T-helper 1 cell treated with Interleukin-12 subunit alpha and Interleukin-12 subunit beta and Interleukin-4 antibody, amounts not matched to agents 30 ng/mL and 1 ng/mL, for 36 hours (primary cell): ENCODE data around the gene NADK2. TPM values are rescaled to one million over a fixed set of nuclear protein-coding genes. Genes with fewer than 3 reads are reported as not detected.

ENCODE experiments used
- intact Hi-C: fragments of 100-400 bp; cut with micrococcal nuclease; formaldehyde crosslinking; loops from one replicate; pipeline ENCODE4 v1.15.1; 2024
- total RNA-seq: library from RNA; stranded (reverse); gene quantifications from 2 replicates; pipeline ENCODE4 v1.2.3, GENCODE V29; 2022

Gene NADK2
- total RNA-seq, 1 donor from 2014 or later = 12.1 TPM

GRCh38 chr5:36170832-36171424 lies 70.8 kb downstream of the NADK2 start:
- intact Hi-C loops = no loop called here

GRCh38 chr5:36168737-36169136 lies 73.0 kb downstream of the NADK2 start:
- intact Hi-C loops = no loop called here

- intact Hi-C loops = no loop called here
Observed at GRCh38 chr5:36164461-36164860, 77.3 kb downstream of the NADK2 start.

GRCh38 chr5:36162810-36163486 lies 78.8 kb downstream of the NADK2 start:
- intact Hi-C loops = no loop called here

DNA sequence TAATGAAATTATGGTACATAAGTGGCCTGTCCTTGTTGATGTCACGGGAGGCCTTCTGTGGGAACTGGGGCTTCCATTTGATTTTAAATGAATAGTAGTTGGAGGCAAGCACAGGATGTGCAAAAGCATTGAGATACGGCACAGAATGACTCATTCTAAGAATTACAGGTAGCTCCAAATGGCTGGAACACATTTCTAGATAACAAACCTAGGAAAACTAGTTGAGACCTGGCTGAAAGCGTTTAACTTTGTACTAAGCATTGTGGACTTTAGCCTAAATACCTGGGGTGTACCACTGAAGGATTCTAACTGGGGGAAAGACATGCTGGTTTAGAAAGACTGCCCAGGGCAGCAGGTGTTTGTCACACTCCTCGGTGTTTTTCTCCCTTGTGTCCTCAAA lies 80.4 kb downstream of the NADK2 start:
- intact Hi-C loops = no loop called here

DNA sequence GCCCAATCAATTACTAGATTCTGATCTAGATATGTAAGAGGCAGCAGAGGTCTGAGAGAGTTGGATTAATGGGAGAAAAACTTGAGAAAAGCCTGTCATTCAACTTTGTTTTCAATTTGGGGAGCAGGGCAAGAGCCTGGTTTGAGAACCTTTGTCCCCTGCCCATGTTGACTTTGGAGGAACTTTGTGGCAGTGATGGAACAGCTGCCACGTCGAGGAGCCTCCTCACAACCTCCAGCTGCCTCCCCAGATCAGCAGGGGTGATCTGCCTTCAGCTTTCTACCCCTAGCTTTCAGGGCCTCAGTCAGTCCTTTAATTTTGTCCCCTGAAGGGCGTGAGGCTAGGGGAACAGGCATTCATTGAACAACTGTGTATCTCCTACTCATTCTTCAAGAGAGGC lies 81.1 kb downstream of the NADK2 start:
- intact Hi-C loops = no loop called here

- intact Hi-C loops = no loop called here
Observed at GRCh38 chr5:36158144-36158543, 83.6 kb downstream of the NADK2 start.

GRCh38 chr5:36156619-36157018 lies 85.1 kb downstream of the NADK2 start:
- intact Hi-C loops = no loop called here

DNA sequence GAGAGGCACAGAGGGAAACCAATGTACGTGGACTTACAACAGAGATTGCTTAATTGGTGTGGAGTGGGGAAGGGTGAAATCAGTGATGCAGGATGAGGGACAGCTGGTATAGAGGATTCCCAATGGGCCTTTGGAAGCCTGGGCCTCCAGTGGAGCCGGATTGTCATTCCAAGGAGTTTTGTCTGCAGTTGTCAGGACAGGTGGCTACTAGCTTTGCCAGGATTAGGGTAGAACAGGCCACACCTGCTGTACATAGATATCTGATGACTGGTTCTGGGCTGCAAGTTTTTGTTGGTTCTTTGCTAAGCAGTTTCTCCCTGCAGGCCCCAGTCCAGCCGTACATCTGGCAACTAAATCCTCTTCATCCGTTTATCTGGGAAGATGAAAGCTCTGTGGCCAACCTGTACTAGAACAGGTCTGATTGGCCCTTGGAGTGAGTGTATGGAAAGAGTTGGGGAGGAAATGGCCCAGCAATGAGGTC lies 85.6 kb downstream of the NADK2 start:
- intact Hi-C loops = no loop called here

- intact Hi-C loops = no loop called here
Observed at GRCh38 chr5:36155291-36155690, 86.4 kb downstream of the NADK2 start.

DNA sequence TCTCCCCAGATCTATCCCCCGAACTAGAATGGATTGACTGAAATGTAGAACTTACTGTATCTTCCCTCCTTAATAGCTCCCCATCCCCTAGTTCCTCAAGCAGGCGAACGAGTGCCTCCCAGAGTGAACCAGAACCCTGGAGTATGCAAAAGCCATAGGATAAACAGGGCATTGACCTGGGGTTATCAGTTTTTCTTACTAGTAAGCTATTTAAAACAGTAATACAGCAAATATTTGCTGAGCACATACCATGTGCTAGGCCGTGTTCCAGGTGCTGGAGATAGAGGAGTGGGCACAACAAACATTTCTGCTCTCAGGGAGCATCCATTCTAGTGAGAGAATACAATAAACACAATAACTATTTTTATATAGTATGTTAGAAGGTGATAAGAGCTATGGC lies 88.0 kb downstream of the NADK2 start:
- intact Hi-C loops = loop anchor here (5.0 kb wide), 4 partner anchors 296 to 1569 kb away; partner anchors contain the start of gene IL7R

GRCh38 chr5:36153298-36153677 lies 88.4 kb downstream of the NADK2 start:
- intact Hi-C loops = loop anchor here (5.0 kb wide), 4 partner anchors 296 to 1569 kb away; partner anchors contain the start of gene IL7R

- intact Hi-C loops = loop anchor here (1.0 to 5.0 kb wide), 11 partner anchors 48 to 1570 kb away; partner anchors contain the start of genes BRIX1, DNAJC21, IL7R and RAD1
Observed at GRCh38 chr5:36152324-36153297, 89.1 kb downstream of the NADK2 start.

- intact Hi-C loops = loop anchor here (1.0 to 5.0 kb wide), 16 partner anchors 49 to 1571 kb away; partner anchors contain the start of genes BRIX1, DNAJC21, IL7R and NIPBL
Observed at GRCh38 chr5:36151434-36152323, 90.0 kb downstream of the NADK2 start, which contains the start of the genes LMBRD2 and SKP2. LMBRD2 (minus strand) TSS chr5:36151887; CDS start chr5:36143349, 8,538 bp downstream. SKP2 (plus strand) TSS chr5:36152111; CDS start chr5:36152263, 152 bp downstream.

DNA sequence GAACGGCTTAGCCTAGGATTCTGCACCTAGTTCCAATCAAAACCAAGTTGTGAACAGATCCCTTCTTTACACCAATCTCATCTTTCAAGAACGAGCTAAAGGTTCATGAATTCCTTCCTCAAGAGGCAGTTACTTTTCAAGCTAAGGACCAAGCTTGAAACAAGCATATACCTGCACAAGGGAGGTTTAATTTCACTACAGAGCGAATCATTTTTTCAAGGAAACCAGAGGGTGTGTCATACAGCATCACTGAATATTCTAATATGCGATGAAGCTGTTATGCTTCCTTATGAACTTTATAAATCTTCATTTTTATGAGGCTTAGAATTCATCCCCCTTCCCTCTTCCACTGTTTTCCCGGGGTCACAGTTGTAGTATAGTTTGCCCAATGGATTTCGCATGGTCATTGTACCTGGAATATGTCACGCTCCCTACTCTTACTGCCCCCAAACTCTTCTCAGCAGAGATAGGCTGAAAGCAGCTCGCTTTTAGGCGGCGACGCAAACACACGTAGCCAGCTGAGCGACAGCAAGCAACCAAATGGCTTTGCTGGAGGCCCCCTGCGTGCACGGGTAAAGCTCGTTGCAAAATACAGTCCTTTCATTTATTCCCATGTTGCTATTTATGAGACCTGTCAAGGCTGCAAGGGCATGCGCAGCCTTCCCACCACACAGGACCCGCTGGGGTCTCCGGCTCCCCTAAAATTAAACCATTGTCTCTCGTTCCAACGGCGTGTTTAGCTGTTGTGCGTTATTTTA lies 90.9 kb downstream of the NADK2 start:
- intact Hi-C loops = loop anchor here (1.0 to 5.0 kb wide), 9 partner anchors 72 to 1571 kb away; partner anchors contain the start of genes IL7R, NIPBL, NUP155 and SPEF2

- intact Hi-C loops = no loop called here
Observed at GRCh38 chr5:36147681-36148080, 94.0 kb downstream of the NADK2 start.

DNA sequence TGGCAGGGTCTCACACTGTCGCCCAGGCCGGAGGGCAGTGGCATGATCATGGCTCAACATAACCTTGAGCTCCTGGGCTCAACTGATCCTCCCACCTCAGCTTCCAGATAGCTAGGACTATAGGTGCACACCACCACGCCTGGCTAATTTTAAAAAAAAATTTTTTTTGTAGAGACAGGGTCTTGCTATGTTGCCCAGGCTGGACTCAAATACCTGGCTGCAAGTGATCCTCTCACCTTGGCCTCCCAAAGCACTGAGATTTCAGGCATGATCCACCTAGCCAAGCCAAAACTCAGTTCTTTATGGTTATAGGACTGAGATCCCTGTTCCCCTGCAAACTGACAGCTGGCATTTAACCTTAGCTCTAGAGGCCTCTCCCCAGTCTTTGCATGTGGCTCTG lies 95.3 kb downstream of the NADK2 start:
- intact Hi-C loops = no loop called here

- intact Hi-C loops = no loop called here
Observed at GRCh38 chr5:36145311-36145710, 96.4 kb downstream of the NADK2 start.
